DOHH2 (cell line): Measurements from ENCODE around the gene PGPEP1.

Source experiments
- CTCF ChIP-seq: fragments of 200-600 bp; sonication (generic); IDR thresholded peaks from one replicate; pipeline ENCODE4 v1.5.1; 2014; ENCODE audit warnings: antibody characterized with exemption, mild to moderate bottlenecking, low read depth, low read length; ENCODE audit not compliant: poor library complexity, severe bottlenecking
- EZH2phosphoT487 ChIP-seq: fragments of 200-600 bp; sonication (generic); IDR thresholded peaks from 2 replicates; pipeline ENCODE4 v1.6.1; 2017; ENCODE audit warnings: borderline replicate concordance, mild to moderate bottlenecking, antibody characterized with exemption, low read length, moderate library complexity, mixed read lengths

GRCh38 chr19:18397242-18398202, 57.1 kb downstream of the PGPEP1 start, which contains the start of gene LRRC25:
- TF ChIP-seq CTCF = no peak
- no peak for TF ChIP-seq EZH2phosphoT487
